GM21381 (cell line): ENCODE data around the gene DHRS2.

Experiments
- ATAC-seq: cut with Tn5 transposase; IDR thresholded peaks from one replicate; pipeline ENCODE4 v1.9.1; 2021; ENCODE audit warnings: mild to moderate bottlenecking, moderate library complexity; ENCODE audit not compliant: unreplicated experiment

The DHRS2 gene

GRCh38 chr14:23645812-23646647 is 9.9 kb downstream of the DHRS2 start:
- ATAC-seq = no peak

DNA sequence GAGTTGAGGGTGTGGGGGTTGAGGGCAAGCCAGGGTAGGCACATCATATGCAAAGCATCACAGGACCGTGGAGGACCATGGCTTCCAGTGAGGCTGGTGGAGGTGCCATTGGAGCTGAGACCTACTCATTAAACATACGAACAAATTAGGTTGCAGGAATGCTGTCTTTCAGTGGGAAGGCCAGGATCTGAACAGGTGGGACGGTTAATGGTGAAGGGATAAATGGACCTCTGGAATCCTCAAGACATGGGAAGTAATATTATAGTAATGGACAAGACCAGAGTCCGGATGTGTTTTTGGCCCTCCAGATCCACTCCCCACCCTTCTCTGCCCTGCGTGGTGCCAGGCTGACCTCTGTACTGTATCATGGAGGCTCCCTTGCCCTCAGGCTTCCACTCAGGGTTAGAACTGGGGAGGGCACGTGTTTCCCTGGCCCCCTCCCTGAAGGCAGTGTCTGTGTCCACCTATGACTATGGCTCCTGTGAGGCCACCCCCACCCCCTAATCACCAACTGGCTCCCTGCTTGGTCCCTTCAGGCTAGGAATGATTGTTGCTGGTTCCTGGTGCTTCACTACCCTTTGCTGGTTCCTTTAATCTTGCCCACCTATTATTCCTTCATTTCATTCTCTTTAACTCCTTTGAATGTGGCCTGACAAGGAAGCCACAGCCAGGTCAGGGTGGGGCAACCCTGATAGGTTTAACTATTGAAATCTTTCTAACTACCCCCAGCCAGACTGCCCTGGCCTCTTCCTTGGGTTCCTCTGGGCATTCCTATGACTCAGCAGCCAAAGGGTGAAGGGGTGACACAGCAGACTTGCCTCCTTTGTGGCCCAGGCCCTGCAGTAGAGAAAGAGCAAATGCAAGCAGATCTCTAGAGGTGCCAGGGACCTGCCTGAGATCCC is 10.7 kb downstream of the DHRS2 start:
- ATAC-seq = no peak

GRCh38 chr14:23647619-23648018 is 11.5 kb downstream of the DHRS2 start:
- ATAC-seq = no peak

DNA sequence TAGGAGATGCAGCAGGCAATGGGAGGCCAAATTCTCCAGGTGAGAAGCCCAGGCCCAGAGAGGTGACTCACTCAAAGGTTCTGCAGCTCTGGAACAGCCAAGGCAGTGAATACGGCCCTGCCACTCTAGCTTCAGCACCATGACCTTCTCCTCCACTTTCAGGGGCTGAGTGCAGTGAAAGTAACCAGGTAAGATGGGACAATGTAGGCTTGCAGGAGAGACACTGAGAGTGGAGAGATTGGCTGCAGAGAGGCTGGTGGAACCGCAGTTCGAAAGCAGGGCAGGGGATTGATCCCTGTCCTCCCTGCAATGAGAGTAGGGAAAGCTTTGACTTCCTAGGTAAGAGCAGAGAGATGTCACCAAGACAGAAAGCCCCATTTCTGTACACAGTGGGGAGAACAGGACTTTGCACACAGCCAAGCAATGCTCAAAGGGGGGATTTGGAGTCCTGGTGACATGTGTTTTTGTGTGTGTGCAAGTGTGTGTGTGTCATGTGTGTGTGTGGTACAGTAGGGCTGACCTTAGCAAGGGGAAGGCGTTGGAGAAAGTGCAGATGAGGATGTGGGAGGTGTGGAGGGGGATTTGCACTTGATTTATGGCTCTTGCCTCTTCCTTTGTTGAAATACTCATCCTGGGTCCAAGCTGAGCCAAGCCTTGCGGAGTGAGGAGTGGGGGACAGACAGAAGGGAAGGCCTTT is 12.7 kb downstream of the DHRS2 start:
- ATAC-seq = no peak

GRCh38 chr14:23650506-23650905 is 14.3 kb downstream of the DHRS2 start:
- ATAC-seq = no peak

GRCh38 chr14:23653051-23653450 is 16.9 kb downstream of the DHRS2 start:
- no peak for ATAC-seq

DNA sequence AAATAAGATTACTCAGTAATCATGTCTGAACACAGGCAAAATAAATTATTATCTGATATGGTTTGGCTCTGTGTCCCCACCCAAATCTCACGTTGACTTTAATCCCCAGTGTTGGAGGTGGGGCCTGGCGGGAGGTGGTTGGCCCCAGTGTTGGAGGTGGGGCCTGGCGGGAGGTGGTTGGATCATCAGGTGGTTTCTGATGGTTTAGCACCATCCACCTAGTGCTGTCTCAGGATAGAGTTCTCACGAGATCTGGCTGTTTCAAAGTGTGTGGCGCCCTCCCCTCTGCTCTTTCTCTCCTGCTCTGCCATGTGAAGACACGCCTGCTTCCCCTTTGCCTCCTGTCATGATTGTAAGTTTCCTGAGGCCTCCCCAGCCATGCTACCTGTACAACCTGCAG is 18.1 kb downstream of the DHRS2 start:
- no peak for ATAC-seq

GRCh38 chr14:23657959-23658470 is 21.9 kb downstream of the DHRS2 start:
- ATAC-seq = no peak

- no peak for ATAC-seq
Measured at GRCh38 chr14:23660290-23661226, 24.4 kb downstream of the DHRS2 start.

DNA sequence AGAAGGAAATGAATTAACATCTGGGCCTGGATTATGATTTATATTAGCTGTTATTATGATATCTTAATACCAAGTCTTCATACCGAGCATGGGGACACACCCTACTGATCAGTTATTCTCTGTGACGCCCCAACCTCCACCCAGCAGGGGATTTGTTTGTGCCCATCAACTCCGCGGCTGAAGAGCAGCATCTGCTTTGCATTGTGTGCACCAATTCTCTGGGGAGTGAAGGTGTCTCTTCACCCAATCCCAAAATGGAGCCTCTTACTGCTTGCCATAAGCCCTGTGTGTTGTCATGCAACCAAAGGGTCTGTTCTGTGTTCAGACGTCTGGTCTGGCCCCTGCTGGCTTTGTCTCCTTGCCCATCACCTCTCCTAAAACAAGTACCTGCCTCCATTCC is 25.4 kb downstream of the DHRS2 start:
- no peak for ATAC-seq

DNA sequence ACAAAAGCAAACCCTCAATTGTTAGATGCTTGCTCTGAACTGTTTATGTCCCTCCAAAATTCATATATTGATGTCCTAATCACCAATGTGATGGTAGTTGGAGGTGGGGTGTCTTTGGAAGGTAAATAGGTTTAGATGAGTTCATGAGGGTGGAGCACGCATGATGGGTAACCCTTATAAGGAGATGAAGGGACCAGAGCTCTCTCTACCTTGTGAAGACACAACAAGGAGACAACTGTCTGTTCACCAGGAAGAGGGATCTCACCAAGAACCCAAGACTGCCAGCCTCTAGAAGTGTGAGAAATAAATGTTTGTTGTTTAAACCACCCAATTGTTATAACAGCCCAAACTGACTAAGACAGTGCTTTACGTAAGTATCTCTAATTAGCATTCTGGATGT is 27.0 kb downstream of the DHRS2 start:
- ATAC-seq = no peak

DNA sequence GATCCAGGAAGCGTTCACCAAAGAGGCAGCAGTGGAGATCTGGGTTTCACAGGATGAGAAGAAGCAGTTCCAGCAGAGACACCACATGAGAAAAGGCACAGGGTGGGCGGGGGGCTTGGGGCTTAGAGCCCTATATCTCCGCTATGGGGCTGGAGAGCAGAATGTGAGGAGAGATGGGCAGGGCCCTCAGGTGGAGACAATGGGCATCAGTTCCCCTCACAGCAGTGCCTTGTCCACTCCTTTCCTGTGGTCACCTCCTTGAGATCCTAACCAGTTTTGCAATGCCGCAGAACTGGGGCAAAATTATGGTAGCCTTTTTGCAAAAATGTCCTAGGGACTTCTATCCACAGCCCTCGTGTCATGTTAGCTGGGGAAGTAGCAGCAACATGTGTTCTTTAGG is 27.5 kb downstream of the DHRS2 start:
- no peak for ATAC-seq

DNA sequence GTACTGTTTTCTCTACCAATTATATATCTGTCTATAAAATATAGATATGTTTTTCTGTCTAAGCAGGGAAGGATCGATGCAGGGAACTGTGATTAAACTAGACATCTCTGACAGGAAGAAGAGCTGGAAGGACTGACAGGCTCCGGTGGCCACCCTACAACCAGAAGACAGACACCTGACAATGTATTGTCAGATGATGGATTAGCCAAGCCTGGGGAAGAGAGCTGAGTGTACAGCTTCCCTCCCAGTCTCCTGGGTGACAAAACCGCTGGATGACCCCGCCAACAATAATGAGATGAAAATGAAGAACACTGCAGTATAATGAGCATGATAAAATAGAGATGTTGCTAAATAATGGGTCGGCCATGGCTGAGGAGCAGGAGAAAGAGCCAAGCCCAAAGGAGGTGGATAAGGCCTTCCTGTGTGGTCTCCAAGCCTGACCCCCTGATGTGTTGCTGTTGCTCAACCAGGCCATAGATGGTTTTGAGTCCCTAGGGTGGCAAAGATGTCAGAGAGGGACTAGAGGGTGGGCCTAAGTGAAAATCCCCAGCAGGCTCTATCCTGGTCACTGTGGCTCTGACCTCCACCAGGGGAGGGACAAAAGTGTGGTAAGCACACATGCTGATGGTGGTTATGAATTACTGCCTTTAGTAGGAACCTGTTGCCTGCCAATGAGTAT is 28.2 kb downstream of the DHRS2 start:
- ATAC-seq = no peak

- no peak for ATAC-seq
Measured at GRCh38 chr14:23665302-23666016, 29.3 kb downstream of the DHRS2 start.

DNA sequence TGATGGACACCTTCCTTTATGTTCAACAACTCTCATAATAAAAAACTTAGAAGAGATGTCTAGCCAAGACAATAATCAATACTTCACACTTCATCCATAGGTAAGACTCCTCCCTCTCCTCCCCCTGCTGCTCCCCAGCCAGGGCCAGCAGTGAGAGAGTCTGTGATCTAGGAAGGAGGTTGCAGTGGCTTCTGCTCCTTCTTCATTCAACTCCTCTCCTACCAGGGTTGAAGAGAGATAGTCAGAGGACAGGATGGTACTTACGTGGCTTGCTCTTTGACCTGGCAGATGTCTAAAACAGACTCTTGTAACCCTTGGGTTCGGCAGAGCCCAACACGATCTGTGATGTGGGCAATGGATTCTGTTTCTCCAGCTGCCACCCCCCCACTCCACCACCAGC is 31.0 kb downstream of the DHRS2 start:
- no peak for ATAC-seq

DNA sequence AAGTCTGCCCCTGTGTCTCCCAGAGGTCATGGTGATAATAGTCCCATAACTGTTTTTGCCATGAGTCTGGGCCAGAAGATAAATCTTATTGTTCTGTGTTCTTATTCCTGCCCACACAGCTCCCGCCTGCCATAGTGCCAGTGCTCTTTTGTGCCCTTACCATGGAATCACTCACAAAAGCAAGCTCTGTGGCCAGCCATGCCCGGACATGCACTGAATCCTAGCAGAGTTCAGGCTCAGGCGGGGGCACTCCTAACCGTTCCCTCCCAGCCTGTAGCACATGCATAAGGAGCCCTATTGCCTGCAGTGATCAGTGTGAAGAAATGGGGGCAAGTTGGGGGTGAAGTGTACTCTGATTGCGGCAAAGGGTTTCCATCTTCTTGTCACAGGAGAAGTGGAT is 33.3 kb downstream of the DHRS2 start:
- ATAC-seq = no peak

- no peak for ATAC-seq
Measured at GRCh38 chr14:23670481-23670880, 34.3 kb downstream of the DHRS2 start.

DNA sequence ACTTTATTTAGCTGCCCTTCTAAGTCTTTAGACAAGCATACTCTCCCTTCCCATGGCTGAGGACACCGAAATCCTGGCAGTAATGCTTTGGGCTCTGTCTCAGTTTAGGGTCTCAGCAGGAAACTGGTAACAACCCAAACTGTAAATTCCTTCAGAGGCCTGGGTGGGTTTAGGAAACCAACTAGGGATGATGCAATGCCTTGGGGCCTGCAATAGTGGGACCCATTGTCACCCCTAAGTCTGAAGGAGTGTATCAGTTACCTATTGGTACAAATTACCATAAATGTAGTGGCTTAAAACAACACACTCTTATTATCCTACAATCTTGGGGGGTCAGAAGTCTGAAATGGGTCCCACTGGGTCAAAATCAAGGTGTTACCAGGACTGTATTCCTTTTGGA is 36.0 kb downstream of the DHRS2 start:
- no peak for ATAC-seq

DNA sequence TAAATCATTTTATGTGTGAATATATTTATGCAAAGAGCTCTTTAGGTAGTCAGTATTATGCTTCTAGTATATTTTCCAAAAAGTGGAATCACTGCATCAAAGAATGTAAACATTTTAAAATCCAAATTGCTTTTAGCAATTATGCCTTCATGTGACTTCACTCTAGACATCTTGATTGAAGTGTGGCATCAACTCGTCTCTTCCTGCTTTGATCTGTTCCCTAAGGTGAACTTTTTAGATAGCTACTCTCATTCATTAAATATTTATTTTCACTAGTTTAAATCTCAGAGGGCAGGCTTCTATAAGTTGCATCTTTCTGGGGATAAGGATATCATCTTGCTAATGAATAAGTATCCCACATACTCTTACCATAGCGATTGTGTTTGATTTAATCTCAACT is 39.2 kb downstream of the DHRS2 start:
- no peak for ATAC-seq
